NCI-H82 (cell line): ENCODE measurements around the gene DOCK4.
"Not testable (repeated sequence)": the region's sequence is repeated elsewhere in the genome, so short reads cannot be mapped to it uniquely, and the experiment has no call there.

Source experiments
- DNase-seq: peaks from one replicate; lab custom pipeline; 2025; lab: John Stamatoyannopoulos, UW

DOCK4 gene

DNA sequence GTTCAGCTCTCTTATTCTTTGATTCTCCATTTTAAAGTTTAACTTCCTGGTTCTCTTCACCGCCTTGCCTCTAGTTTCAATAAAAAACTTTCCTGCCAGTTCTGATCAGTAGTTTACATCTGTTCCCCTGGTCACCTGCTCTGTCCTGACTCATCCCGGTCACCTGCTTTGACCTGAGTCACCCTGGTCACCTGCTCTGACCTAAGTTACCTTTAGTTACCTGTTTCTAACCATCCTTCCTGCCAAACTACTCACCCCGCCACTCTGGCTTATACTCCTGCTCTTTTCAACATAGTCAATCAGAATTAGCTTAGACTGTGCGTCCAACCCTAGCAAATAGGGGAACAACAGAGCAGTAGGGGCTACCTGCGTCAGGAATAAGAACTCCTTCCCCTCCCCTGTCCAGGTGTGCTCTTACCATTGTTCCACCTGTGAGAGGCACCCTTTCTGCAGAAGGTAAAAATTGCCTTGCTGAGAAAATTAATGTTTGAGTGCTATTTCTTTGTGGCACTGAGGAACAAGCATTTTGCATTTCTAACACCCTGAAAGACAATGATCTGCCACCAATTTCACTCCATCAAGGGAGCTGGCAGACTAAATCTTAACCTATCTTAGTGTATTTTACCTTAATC is 263.6 kb downstream of the DOCK4 start:
- no peak for DNase-seq

- no peak for DNase-seq
Measured at GRCh38 chr7:111937163-111937562, 269.0 kb downstream of the DOCK4 start.

GRCh38 chr7:111933609-111934008 is 272.6 kb downstream of the DOCK4 start:
- no peak for DNase-seq

DNA sequence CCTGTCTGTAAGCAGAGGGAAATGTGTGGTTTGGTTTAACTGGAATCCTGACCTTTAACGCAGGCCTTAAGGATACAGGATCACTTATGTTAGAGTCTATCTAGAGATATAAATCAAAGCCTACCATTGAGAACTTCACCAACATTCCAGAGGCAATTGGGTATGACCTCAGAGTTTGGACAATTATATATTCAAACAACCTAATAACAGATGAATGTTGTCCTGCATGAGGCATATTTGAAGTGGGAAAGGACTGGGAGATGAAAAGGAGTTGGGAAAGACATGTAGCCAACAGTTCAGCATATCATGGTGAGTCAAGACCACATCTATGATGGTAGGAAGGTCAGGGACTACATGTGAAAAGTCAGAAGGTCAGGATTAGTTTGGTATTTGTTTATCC is 274.2 kb downstream of the DOCK4 start:
- no peak for DNase-seq

GRCh38 chr7:111931016-111931517 is 275.1 kb downstream of the DOCK4 start:
- DNase-seq, result peak; percentile 2

- no peak for DNase-seq
Measured at GRCh38 chr7:111929264-111929663, 276.9 kb downstream of the DOCK4 start.

DNA sequence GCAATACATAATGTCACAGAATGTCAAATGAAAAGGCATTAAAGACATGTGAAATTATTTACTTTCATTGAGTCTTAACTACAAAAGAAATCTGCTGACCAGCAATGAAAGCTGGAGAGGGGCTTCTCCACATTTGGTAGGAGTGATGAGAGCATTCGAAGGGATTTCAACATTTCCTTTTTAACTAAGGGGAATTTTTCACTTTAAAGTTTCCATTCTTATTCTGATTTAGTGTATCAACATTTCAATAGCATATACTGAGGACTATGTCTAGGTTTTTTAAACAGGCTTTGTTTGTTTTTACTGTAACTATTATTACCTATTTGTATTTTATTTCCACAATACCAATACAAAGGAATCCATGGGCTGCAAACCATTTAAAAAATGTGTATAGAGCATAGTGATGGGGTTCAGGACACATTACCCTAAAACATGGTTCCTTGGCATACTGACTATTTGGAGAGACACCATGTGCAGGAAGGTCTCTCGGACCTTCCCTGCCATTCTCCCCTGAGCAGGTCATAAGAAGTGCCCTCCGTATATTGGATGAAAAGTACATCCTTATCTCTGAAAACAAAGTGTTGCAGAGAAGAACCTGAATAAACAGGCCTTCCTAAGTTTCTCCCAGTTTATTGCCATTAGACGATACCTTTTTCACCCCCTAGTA is 278.7 kb downstream of the DOCK4 start:
- no peak for DNase-seq

- no peak for DNase-seq
Measured at GRCh38 chr7:111920329-111920728, 285.9 kb downstream of the DOCK4 start.

DNA sequence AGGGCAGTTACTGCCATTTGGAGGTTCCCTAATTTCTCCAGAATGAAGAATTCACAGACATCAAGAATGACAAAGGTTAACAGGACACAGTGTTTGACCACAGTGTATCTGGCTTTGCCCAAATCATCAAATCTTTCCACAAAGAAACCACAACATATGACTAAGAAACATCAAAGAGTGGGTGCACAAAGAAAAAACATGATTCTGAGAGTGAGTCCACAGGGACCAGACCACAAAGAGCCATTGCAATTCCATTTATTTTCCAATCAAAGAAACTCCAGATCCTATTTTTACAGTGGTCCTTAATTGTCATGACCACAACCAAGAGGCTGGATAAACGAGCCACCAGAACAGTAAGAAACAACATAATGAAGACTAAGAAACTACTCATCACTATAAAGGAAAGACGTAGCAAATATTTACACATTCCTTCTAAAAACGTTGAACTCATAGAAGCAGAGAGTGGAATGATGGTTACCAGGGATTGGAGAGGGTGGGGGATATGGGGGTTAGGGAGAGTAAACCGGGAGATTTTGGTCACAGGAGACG is 286.5 kb downstream of the DOCK4 start:
- DNase-seq, result no peak

DNA sequence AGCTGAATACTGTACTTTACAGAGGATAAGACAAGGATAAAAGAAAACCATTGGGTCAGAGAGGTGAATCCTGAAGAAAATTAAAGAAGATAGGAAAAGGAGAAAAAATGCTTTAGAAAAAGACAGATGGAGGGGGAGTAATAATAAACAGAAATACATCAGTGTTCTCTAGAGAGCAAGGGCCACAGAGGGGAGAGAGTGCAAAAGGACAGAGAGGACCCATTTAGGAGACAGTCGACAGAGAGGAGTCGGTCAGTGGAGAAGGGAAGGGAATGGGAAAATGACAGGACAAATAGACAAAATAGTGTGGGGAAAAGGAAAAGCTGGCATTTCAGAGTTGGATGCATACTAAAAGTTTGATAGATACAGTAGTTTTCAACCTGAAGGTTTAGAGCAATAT is 287.0 kb downstream of the DOCK4 start:
- no peak for DNase-seq

- DNase-seq, result no peak
Measured at GRCh38 chr7:111918461-111918860, 287.7 kb downstream of the DOCK4 start.

GRCh38 chr7:111917404-111917803 is 288.8 kb downstream of the DOCK4 start:
- not testable (repeated sequence) for DNase-seq

- no peak for DNase-seq
Measured at GRCh38 chr7:111914291-111914690, 291.9 kb downstream of the DOCK4 start.

DNA sequence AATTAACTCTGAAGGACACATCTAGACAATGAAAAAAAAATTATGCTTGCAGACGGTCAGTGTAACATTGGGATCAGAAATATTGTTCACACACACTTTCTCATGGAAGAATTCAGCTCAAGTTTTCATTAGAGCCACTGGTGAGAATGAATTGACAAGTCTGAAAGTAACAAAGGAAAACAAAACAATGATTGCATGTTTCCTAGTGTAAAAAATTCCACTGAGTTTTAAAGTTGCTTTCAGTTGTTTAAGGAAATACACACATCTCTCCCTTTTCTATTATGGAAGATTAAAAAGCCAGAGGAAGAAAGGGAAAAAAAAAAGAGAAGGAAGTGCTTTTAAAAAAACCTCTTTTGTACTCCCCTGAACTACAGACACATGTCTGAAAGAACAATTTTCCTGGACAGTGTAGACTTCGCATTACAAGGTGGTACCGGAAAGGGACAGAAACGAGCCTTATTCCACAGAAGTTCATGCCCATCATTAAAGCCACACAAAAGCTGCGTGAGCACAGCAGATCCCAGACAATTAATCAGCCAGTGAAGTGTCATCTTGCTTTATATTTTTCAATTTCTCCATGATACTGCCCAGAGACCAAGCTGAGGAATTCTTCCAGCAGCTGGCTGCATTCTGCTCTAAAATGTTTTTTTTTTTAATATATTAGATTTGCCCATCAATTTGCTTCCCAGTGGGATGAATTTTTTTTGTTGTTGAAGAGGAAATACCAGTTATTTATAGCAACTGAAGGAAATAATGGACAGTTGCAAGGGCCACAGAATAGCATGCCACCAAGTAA is 294.8 kb downstream of the DOCK4 start:
- DNase-seq, result no peak

GRCh38 chr7:111910656-111911055 is 295.5 kb downstream of the DOCK4 start:
- no peak for DNase-seq

DNA sequence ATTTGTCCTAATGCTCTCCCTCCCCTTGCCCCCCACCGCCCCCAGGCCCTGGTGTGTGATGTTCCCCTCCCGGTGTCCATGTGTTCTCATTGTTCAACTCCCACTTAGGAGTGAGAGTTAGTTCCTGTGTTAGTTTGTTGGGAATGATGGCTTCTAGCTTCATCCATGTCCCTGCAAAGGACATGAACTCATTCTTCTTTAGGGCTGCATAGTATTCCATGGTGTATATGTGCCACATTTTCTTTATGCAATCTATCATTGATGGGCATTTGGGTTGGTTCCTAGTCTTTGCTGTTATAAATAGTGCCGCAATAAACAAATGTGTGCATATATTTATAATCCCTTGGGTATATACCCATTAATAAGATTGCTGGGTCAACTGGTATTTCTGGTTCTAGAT is 297.5 kb downstream of the DOCK4 start:
- not testable (repeated sequence) for DNase-seq

GRCh38 chr7:111903797-111904196 is 302.4 kb downstream of the DOCK4 start:
- no peak for DNase-seq

GRCh38 chr7:111903016-111903415 is 303.2 kb downstream of the DOCK4 start:
- no peak for DNase-seq

DNA sequence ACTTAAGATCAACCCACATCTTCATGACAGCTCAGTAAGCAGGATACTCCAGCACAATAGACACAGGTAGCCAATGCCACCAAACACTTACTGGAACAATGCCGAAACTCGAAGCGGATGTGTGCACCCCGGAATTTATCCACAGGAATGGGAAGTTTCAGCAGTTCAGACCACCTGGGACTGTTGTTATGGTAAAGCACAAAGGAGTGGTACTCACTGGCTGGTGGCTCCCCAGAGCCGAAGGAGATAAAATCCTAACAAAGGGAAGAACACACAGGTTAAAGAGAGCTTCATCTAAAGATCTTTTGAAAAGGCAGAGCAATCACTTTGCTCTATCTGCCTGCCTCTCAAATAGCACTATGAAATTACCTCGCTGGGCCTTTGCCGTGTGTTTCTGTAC is 305.9 kb downstream of the DOCK4 start:
- no peak for DNase-seq

- DNase-seq, result no peak
Measured at GRCh38 chr7:111895049-111895448, 311.1 kb downstream of the DOCK4 start.

DNA sequence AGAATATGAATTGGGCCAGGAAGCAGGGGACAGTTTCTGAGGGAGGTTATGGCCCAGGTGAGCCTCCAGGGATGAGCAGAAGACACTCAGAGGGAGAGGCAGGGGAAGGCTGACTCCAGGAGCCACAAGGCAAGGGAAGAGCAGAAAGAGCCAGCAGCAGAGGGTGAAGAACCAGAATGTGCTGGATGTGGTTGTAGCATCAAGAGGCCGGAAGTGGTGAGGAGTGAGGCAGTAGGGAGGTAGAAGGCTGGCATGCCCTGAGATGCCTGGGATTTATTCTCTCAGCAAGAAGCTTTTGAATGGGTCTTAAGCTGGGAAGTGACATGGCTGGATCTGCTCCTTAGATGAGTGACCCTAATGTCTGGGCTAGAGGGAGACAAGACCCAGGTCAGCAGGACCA is 311.7 kb downstream of the DOCK4 start:
- DNase-seq, result no peak

GRCh38 chr7:111893190-111893589 is 313.0 kb downstream of the DOCK4 start:
- no peak for DNase-seq

- DNase-seq, result no peak
Measured at GRCh38 chr7:111892588-111892987, 313.6 kb downstream of the DOCK4 start.
